ENCODE results near the gene NSUN2. TPM values are rescaled to one million over a fixed set of nuclear protein-coding genes. Genes with fewer than 3 reads are reported as not detected.

Gene NSUN2
- total RNA-seq, 1 donor from 2014 or later, result 78.8 TPM

- Histone ChIP-seq H3K27me3 (ENCODE audit: insufficient read depth, low read length) (no peaks in the 10 kb centered on the region), H3K4me1 (ENCODE audit: insufficient read depth, low read length) (no peaks in the 10 kb centered on the region), H3K27ac (ENCODE audit: low read depth, low read length) (no peak overlapping the region), H3K79me2 (ENCODE audit: insufficient read depth, low read length) (no peaks in the 10 kb centered on the region), H2AFZ (ENCODE audit: low read depth, low read length) (no peak overlapping the region), H3K4me2 (ENCODE audit: low read length) (no peak overlapping the region), H3K9ac (ENCODE audit: low read length) (no peak overlapping the region), H4K20me1 (ENCODE audit: insufficient read depth, low read length) (no peaks in the 10 kb centered on the region), H3K9me3 (ENCODE audit: insufficient read depth, low read depth, low read length) (no peaks in the 10 kb centered on the region), H3K4me3 (ENCODE audit: insufficient read depth, low read depth, low read length) (no peak overlapping the region), H3K36me3 (ENCODE audit: insufficient read depth, low read length) (no peaks in the 10 kb centered on the region)
- no peak for DNase-seq (ENCODE audit: low read depth)
- Mint-ChIP-seq H3K27ac (ENCODE audit: unreplicated experiment) (no peak overlapping the region), H3K9me3 (ENCODE audit: unreplicated experiment) (no peaks in the 10 kb centered on the region), H3K27me3 (ENCODE audit: low read depth, unreplicated experiment) (peaks cover 2% of the 10 kb centered on the region), H3K4me3 (ENCODE audit: unreplicated experiment) (no peak overlapping the region), H3K36me3 (ENCODE audit: low read depth, unreplicated experiment) (peaks cover 5% of the 10 kb centered on the region), H3K4me1 (ENCODE audit: low read depth, unreplicated experiment) (peaks cover 5% of the 10 kb centered on the region)
- no peak for TF ChIP-seq EZH2 (IDR thresholded peaks at IDR 0.05; ENCODE audit: insufficient read depth, low read length)
- no peak for TF ChIP-seq CTCF (IDR thresholded peaks at IDR 0.05; ENCODE audit: insufficient read depth, low read depth, low read length)
- FAIRE-seq, result no peak
Observed at GRCh38 chr5:6675784-6676491, 43.1 kb upstream of the NSUN2 start.

DNA sequence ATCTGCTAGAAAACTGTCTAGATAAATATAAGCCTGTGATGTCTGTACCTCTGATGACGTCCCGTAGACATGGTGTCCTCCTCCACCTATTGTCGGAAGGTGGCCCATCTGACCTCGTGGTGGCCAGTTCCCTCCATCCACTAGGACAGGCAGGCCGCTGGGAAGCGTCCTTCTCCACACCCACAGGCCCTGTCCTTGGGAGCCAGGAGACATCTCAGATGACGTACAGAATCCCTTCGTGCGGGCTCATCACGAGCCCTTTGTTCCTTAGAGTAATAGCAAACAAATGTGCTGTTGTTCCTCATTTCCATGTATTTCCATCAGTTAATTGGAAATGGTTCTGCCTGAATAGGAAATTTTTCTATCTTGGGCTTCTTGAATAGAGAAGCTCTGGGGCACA, 42.0 kb upstream of the NSUN2 start:
- H3K4me1 ChIP-seq (ENCODE audit: insufficient read depth, low read length), result no peaks in the 10 kb centered on the region
- H3K79me2 ChIP-seq (ENCODE audit: insufficient read depth, low read length), result no peaks in the 10 kb centered on the region
- no peaks in the 10 kb centered on the region for H4K20me1 ChIP-seq (ENCODE audit: insufficient read depth, low read length)
- Mint-ChIP-seq H3K4me3 (ENCODE audit: unreplicated experiment) (no peak overlapping the region), H3K4me1 (ENCODE audit: low read depth, unreplicated experiment) (peaks cover 5% of the 10 kb centered on the region), H3K9me3 (ENCODE audit: unreplicated experiment) (no peaks in the 10 kb centered on the region), H3K27ac (ENCODE audit: unreplicated experiment) (no peak overlapping the region), H3K27me3 (ENCODE audit: low read depth, unreplicated experiment) (no peaks in the 10 kb centered on the region), H3K36me3 (ENCODE audit: low read depth, unreplicated experiment) (peaks cover 9% of the 10 kb centered on the region)
- no peak for FAIRE-seq
- no peak for TF ChIP-seq CTCF (IDR thresholded peaks at IDR 0.05; ENCODE audit: insufficient read depth, low read depth, low read length)
- no peak for TF ChIP-seq EZH2 (IDR thresholded peaks at IDR 0.05; ENCODE audit: insufficient read depth, low read length)
- no peak overlapping the region for H2AFZ ChIP-seq (ENCODE audit: low read depth, low read length)
- no peak for DNase-seq (ENCODE audit: low read depth)
- H3K27ac ChIP-seq (ENCODE audit: low read depth, low read length), result no peak overlapping the region
- H3K9ac ChIP-seq (ENCODE audit: low read length), result no peak overlapping the region
- H3K27me3 ChIP-seq (ENCODE audit: insufficient read depth, low read length), result no peaks in the 10 kb centered on the region
- no peak overlapping the region for H3K4me2 ChIP-seq (ENCODE audit: low read length)
- no peaks in the 10 kb centered on the region for H3K9me3 ChIP-seq (ENCODE audit: insufficient read depth, low read depth, low read length)
- no peaks in the 10 kb centered on the region for H3K36me3 ChIP-seq (ENCODE audit: insufficient read depth, low read length)
- H3K4me3 ChIP-seq (ENCODE audit: insufficient read depth, low read depth, low read length), result no peak overlapping the region

DNA sequence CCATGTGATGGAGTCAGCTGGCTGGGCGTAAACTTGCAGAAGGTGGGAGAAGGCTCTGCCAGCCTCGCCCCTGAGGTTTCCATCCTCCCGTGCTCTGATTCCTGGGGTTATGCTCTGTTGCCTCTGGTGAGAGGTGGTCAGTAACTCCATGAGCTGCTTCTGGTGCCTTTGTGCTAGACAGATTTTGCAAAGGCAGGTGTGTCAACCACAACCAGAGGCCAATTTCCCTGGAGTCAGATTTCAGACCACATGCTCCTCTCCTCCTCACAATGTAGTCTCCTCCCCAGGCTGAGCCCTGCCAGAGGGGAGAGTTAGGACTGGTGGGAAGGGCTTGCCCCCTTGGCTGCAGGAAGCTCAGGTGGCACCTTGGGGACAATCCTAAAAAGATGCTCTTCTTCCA, 41.6 kb upstream of the NSUN2 start:
- H3K27me3 Mint-ChIP-seq (ENCODE audit: low read depth, unreplicated experiment), result no peaks in the 10 kb centered on the region

More for the DNA sequence above, 41.6 kb upstream of the NSUN2 start:
- H3K79me2 ChIP-seq (ENCODE audit: insufficient read depth, low read length), result no peaks in the 10 kb centered on the region
- H3K36me3 ChIP-seq (ENCODE audit: insufficient read depth, low read length), result no peaks in the 10 kb centered on the region
- H3K27me3 ChIP-seq (ENCODE audit: insufficient read depth, low read length), result no peaks in the 10 kb centered on the region
- Mint-ChIP-seq H3K4me3 (ENCODE audit: unreplicated experiment) (no peak overlapping the region), H3K36me3 (ENCODE audit: low read depth, unreplicated experiment) (peaks cover 12% of the 10 kb centered on the region), H3K4me1 (ENCODE audit: low read depth, unreplicated experiment) (peaks cover 5% of the 10 kb centered on the region), H3K27ac (ENCODE audit: unreplicated experiment) (no peak overlapping the region), H3K9me3 (ENCODE audit: unreplicated experiment) (no peaks in the 10 kb centered on the region)
- no peaks in the 10 kb centered on the region for H4K20me1 ChIP-seq (ENCODE audit: insufficient read depth, low read length)
- no peak for DNase-seq (ENCODE audit: low read depth)
- no peak overlapping the region for H3K4me3 ChIP-seq (ENCODE audit: insufficient read depth, low read depth, low read length)
- H3K27ac ChIP-seq (ENCODE audit: low read depth, low read length), result no peak overlapping the region
- TF ChIP-seq EZH2 (IDR thresholded peaks at IDR 0.05; ENCODE audit: insufficient read depth, low read length) (no peak), CTCF (IDR thresholded peaks at IDR 0.05; ENCODE audit: insufficient read depth, low read depth, low read length) (no peak)
- H3K9me3 ChIP-seq (ENCODE audit: insufficient read depth, low read depth, low read length), result no peaks in the 10 kb centered on the region
- H3K4me1 ChIP-seq (ENCODE audit: insufficient read depth, low read length), result no peaks in the 10 kb centered on the region
- no peak overlapping the region for H3K4me2 ChIP-seq (ENCODE audit: low read length)
- no peak overlapping the region for H3K9ac ChIP-seq (ENCODE audit: low read length)
- no peak for FAIRE-seq
- H2AFZ ChIP-seq (ENCODE audit: low read depth, low read length), result no peak overlapping the region
